Liver (tissue), 9 donors: ENCODE measurements around the gene SEMA4D. TPM values are rescaled to one million over a fixed set of nuclear protein-coding genes. Genes with fewer than 3 reads are reported as not detected.

Experiments
- DNase-seq: peaks from one replicate; pipeline ENCODE4 v3.0.0-alpha.2; 2017; ENCODE audit warnings: low spot score
- H3K27ac ChIP-seq, 2 donors: one replicate each; pipeline ENCODE4 v1.7.0; 2013; ENCODE audit warnings: inconsistent platforms in 2 of 2, low read length in 2 of 2, control low read depth in 1 of 2, low read depth in 1 of 2, mild to moderate bottlenecking in 1 of 2
- H3K27me3 ChIP-seq, 4 donors: one replicate each; pipeline versions ENCODE4 v1.6.1 to v1.7.0; 2013; ENCODE audit warnings: low read length in 3 of 4, inconsistent platforms in 1 of 4, mild to moderate bottlenecking in 1 of 4, moderate library complexity in 1 of 4; ENCODE audit not compliant: control insufficient read depth in 4 of 4, insufficient read depth in 4 of 4
- H3K36me3 ChIP-seq, 4 donors: one replicate each; pipeline versions ENCODE4 v1.6.1 to v1.7.0; 2013; ENCODE audit warnings: low read length in 3 of 4, mild to moderate bottlenecking in 3 of 4, low read depth in 1 of 4, moderate library complexity in 1 of 4; ENCODE audit not compliant: control insufficient read depth in 4 of 4, insufficient read depth in 3 of 4
- H3K4me1 ChIP-seq, 4 donors: one replicate each; pipeline versions ENCODE4 v1.6.1 to v1.7.0; 2013; ENCODE audit warnings: low read length in 3 of 4, mild to moderate bottlenecking in 3 of 4, moderate library complexity in 1 of 4; ENCODE audit not compliant: control insufficient read depth in 4 of 4, insufficient read depth in 4 of 4
- H3K4me3 ChIP-seq, 3 donors: one replicate each; pipeline versions ENCODE4 v1.6.1 to v1.7.0; 2013; ENCODE audit warnings: low read length in 3 of 3, control low read depth in 1 of 3, low read depth in 1 of 3, mild to moderate bottlenecking in 1 of 3
- H3K9ac ChIP-seq, 2 donors: one replicate each; pipeline ENCODE4 v1.7.0; 2013; ENCODE audit warnings: low read length in 2 of 2, mild to moderate bottlenecking in 2 of 2, moderate library complexity in 2 of 2, control low read depth in 1 of 2, low read depth in 1 of 2
- H3K9me3 ChIP-seq, 4 donors: one replicate each; pipeline versions ENCODE4 v1.6.1 to v1.7.0; 2013; ENCODE audit warnings: low read length in 3 of 4; ENCODE audit not compliant: control insufficient read depth in 4 of 4
- EGR1 ChIP-seq, 2 donors: IDR thresholded peaks; 2 replicates each; pipeline ENCODE4 v1.6.1; 2016 to 2018; ENCODE audit warnings: antibody characterized with exemption in 2 of 2, low read depth in 2 of 2
- HNF4A ChIP-seq, 2 donors: conservative IDR thresholded peaks; 2 replicates each; pipeline ENCODE4 v1.6.1; 2016; ENCODE audit warnings: antibody characterized with exemption in 2 of 2, mild to moderate bottlenecking in 2 of 2
- HNF4G ChIP-seq: IDR thresholded peaks from 2 replicates; pipeline ENCODE4 v1.6.1; 2016; ENCODE audit warnings: antibody characterized with exemption
- NR2F2 ChIP-seq: IDR thresholded peaks from 2 replicates; pipeline ENCODE4 v1.6.1; 2016; ENCODE audit warnings: antibody characterized with exemption
- RAD21 ChIP-seq, 2 donors: IDR thresholded peaks; 2 replicates each; pipeline ENCODE4 v1.6.1; 2016; ENCODE audit warnings: antibody characterized with exemption in 2 of 2, mild to moderate bottlenecking in 2 of 2
- SP1 ChIP-seq: IDR thresholded peaks from 2 replicates; pipeline ENCODE4 v1.6.1; 2018; ENCODE audit warnings: antibody characterized with exemption, mild to moderate bottlenecking
- TAF1 ChIP-seq: conservative IDR thresholded peaks from 2 replicates; pipeline ENCODE4 v1.6.1; 2016; ENCODE audit warnings: antibody characterized with exemption, mild to moderate bottlenecking
- WGBS: extraction: QIAGEN DNeasy Blood & Tissue Kit; methylation state at CpG from one replicate; pipeline ENCODE4 v1.1.7; 2013; 5-methylcytosine and 5-hydroxymethylcytosine counted together
- polyA plus RNA-seq, 2 donors: library from polyadenylated mRNA; stranded (reverse) in 1 of 2; unstranded in 1 of 2; fragments of 200-250 nt in 1 of 2; fragments of >200 nt in 1 of 2; fragmentation: Nextera tagmentation in 1 of 2; extraction: Ambion mirVana in 1 of 2; gene quantifications; one replicate each; pipeline versions ENCODE4 v1.2.1 to v1.2.3, GENCODE V29; 2013 to 2015
- total RNA-seq, 2 donors: library from RNA; depleted of rRNA; stranded (reverse); fragments of >200 nt; gene quantifications; one replicate each; pipeline ENCODE4 v1.2.3, GENCODE V29; 2014
- TF ChIP-seq, protein P1 (sequence below): IDR thresholded peaks from 2 replicates; pipeline ENCODE4 v1.6.1; 2016; ENCODE audit warnings: antibody characterized with exemption
- TF ChIP-seq, protein P2 (sequence below): IDR thresholded peaks from 2 replicates; pipeline ENCODE4 v1.6.1; 2016; ENCODE audit warnings: antibody characterized with exemption, mild to moderate bottlenecking
- TF ChIP-seq, protein P3 (sequence below): IDR thresholded peaks from 2 replicates; pipeline ENCODE4 v1.6.1; 2016; ENCODE audit warnings: antibody characterized with exemption
- TF ChIP-seq, protein P4 (sequence below): fragments of 150-350 bp; IDR thresholded peaks from 2 replicates; pipeline ENCODE4 v1.5.1; 2017; ENCODE audit warnings: improper control_type of control experiment, low read depth, low read length; ENCODE audit not compliant: missing input control
- TF ChIP-seq, protein P5 (sequence below): IDR thresholded peaks from 2 replicates; pipeline ENCODE4 v1.6.1; 2016; ENCODE audit warnings: antibody characterized with exemption
- donor health status: healthy.
- donor health status: healthy.
- donor health status: healthy.
- donor health status: healthy.
- donor health status: healthy.

Gene SEMA4D
- total and polyA plus RNA-seq, 4 donors, result 1.4 to 12.0 (median 4.1) TPM

DNA sequence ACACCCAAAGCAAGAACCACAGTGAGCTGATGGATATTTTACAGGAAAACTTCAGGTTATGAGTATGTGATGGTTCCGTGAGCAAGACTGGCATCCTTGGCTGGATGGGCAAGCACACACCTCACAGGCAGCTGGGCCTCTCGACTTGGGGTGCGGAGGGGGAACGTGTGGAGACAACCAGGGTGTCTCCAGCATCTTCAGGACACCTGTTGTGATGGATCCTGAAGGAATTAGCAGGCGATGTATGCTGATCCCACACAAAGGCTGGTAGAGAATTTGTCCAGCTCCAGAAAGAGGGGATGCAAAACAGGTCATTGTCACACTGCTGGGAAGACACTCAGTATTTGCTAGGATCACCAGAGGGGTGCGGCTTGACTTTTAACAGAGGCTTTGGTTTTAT, 136.9 kb downstream of the SEMA4D start:
- TF ChIP-seq HNF4G (no peak), SP1 (no peak), TAF1 (no peak), NR2F2 (no peak), RAD21 (IDR thresholded peaks at IDR 0.05) (no peak)
- no peak overlapping the region for H3K9ac ChIP-seq
- H3K9me3 ChIP-seq, result no peaks in the 10 kb centered on the region
- DNase-seq, result no peak
- H3K36me3 ChIP-seq, result peaks cover 6 to 31% (median 19%) of the 10 kb centered on the region in 4 donors
- no peaks in the 10 kb centered on the region for H3K27me3 ChIP-seq
- WGBS, result 97% methylated on average over 6 of the region's 6 CpGs
- peaks cover 9 to 14% (median 11%) of the 10 kb centered on the region in 4 donors for H3K4me1 ChIP-seq
- H3K27ac ChIP-seq, result no peak overlapping the region
- no peak overlapping the region for H3K4me3 ChIP-seq

DNA sequence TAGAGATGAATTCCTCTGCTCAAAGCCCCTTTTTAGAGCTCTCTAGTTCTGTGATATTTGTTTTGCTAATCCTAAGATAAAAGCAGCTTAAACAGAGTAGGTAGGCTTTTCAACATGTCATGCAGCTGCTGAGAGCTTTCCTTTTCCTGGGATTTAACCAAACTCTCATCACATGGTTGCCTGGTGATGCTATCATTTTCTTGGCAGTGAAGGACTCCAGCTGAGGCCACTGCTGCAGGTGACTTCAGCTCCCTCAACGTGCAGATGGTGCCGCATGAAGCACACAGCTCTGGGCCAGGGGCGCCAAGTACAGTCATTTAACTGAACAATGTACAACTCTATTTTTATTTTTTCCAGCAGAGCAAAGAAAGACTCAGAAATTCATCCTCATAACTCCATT, 137.4 kb downstream of the SEMA4D start:
- WGBS, result 90% methylated on average over 3 of the region's 3 CpGs

DNA sequence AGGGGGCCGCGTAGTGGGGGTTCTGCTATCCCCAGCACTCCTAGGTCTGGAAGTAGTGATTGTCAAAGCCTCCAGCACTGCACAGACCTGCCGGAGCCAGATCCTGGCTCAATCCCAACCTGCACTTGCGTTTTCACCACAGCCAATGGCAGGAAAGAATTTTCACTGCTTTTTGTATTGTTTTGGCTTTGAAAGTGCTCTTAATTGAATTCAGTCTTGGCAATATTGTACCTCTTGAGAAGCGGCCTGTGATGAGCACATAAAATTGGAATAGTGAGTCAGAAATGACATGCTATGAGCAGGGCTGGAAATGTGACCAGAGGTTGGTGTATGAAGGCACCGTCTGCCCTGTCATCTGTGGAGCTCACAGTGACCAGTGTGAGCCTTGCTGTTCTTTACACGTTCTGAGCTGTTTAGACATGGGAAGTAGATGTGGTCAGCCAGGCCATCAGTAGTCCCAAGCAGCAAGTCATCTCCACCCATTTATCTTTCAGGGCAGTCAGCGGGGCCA, 138.1 kb downstream of the SEMA4D start:
- Histone ChIP-seq H3K4me1 (peaks cover 9 to 14% (median 10%) of the 10 kb centered on the region in 4 donors), H3K27ac (no peak overlapping the region), H3K27me3 (no peaks in the 10 kb centered on the region), H3K36me3 (peaks cover 8 to 37% (median 25%) of the 10 kb centered on the region in 4 donors), H3K4me3 (no peak overlapping the region), H3K9ac (no peak overlapping the region), H3K9me3 (no peaks in the 10 kb centered on the region)
- peak; percentile 31 for DNase-seq
- 85% methylated on average over 8 of the region's 8 CpGs for WGBS
- no peak for TF ChIP-seq SP1
- no peak for TF ChIP-seq HNF4A (conservative IDR thresholded peaks at IDR 0.05)
- TF ChIP-seq, protein P1, sequence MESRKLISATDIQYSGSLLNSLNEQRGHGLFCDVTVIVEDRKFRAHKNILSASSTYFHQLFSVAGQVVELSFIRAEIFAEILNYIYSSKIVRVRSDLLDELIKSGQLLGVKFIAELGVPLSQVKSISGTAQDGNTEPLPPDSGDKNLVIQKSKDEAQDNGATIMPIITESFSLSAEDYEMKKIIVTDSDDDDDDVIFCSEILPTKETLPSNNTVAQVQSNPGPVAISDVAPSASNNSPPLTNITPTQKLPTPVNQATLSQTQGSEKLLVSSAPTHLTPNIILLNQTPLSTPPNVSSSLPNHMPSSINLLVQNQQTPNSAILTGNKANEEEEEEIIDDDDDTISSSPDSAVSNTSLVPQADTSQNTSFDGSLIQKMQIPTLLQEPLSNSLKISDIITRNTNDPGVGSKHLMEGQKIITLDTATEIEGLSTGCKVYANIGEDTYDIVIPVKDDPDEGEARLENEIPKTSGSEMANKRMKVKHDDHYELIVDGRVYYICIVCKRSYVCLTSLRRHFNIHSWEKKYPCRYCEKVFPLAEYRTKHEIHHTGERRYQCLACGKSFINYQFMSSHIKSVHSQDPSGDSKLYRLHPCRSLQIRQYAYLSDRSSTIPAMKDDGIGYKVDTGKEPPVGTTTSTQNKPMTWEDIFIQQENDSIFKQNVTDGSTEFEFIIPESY, result no peak
- TF ChIP-seq, protein P2, sequence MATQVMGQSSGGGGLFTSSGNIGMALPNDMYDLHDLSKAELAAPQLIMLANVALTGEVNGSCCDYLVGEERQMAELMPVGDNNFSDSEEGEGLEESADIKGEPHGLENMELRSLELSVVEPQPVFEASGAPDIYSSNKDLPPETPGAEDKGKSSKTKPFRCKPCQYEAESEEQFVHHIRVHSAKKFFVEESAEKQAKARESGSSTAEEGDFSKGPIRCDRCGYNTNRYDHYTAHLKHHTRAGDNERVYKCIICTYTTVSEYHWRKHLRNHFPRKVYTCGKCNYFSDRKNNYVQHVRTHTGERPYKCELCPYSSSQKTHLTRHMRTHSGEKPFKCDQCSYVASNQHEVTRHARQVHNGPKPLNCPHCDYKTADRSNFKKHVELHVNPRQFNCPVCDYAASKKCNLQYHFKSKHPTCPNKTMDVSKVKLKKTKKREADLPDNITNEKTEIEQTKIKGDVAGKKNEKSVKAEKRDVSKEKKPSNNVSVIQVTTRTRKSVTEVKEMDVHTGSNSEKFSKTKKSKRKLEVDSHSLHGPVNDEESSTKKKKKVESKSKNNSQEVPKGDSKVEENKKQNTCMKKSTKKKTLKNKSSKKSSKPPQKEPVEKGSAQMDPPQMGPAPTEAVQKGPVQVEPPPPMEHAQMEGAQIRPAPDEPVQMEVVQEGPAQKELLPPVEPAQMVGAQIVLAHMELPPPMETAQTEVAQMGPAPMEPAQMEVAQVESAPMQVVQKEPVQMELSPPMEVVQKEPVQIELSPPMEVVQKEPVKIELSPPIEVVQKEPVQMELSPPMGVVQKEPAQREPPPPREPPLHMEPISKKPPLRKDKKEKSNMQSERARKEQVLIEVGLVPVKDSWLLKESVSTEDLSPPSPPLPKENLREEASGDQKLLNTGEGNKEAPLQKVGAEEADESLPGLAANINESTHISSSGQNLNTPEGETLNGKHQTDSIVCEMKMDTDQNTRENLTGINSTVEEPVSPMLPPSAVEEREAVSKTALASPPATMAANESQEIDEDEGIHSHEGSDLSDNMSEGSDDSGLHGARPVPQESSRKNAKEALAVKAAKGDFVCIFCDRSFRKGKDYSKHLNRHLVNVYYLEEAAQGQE, result no peak
- no peak for TF ChIP-seq HNF4G
- no peak for TF ChIP-seq EGR1 (IDR thresholded peaks at IDR 0.05; ENCODE audit: low read depth in 2 of 2)
- TF ChIP-seq, protein P3, sequence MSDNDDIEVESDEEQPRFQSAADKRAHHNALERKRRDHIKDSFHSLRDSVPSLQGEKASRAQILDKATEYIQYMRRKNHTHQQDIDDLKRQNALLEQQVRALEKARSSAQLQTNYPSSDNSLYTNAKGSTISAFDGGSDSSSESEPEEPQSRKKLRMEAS, result no peak

More for the DNA sequence above, 137.4 kb downstream of the SEMA4D start:
- Histone ChIP-seq H3K9ac (no peak overlapping the region), H3K27ac (no peak overlapping the region), H3K4me1 (peaks cover 9 to 14% (median 11%) of the 10 kb centered on the region in 4 donors), H3K9me3 (no peaks in the 10 kb centered on the region), H3K36me3 (peaks cover 6 to 31% (median 21%) of the 10 kb centered on the region in 4 donors), H3K4me3 (no peak overlapping the region), H3K27me3 (no peaks in the 10 kb centered on the region)
- TF ChIP-seq, protein P4, sequence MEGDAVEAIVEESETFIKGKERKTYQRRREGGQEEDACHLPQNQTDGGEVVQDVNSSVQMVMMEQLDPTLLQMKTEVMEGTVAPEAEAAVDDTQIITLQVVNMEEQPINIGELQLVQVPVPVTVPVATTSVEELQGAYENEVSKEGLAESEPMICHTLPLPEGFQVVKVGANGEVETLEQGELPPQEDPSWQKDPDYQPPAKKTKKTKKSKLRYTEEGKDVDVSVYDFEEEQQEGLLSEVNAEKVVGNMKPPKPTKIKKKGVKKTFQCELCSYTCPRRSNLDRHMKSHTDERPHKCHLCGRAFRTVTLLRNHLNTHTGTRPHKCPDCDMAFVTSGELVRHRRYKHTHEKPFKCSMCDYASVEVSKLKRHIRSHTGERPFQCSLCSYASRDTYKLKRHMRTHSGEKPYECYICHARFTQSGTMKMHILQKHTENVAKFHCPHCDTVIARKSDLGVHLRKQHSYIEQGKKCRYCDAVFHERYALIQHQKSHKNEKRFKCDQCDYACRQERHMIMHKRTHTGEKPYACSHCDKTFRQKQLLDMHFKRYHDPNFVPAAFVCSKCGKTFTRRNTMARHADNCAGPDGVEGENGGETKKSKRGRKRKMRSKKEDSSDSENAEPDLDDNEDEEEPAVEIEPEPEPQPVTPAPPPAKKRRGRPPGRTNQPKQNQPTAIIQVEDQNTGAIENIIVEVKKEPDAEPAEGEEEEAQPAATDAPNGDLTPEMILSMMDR, result no peak
- TF ChIP-seq SP1, result no peak
- TF ChIP-seq, protein P1, result no peak
- TF ChIP-seq, protein P5, sequence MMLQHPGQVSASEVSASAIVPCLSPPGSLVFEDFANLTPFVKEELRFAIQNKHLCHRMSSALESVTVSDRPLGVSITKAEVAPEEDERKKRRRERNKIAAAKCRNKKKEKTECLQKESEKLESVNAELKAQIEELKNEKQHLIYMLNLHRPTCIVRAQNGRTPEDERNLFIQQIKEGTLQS, result no peak
- peak; percentile 23 for DNase-seq
